GM20000 (cell line): ENCODE measurements around the gene PARD3.
"Not testable (repeated sequence)": the region's sequence is repeated elsewhere in the genome, so short reads cannot be mapped to it uniquely, and the experiment has no call there.

Source experiments
- DNase-seq: peaks from one replicate; pipeline ENCODE4 v3.0.0; 2012; ENCODE audit warnings: low spot score
- TF ChIP-seq, protein P1 (sequence below): IDR thresholded peaks from 2 replicates; pipeline ENCODE4 v1.5.1; 2012; ENCODE audit warnings: mild to moderate bottlenecking, control low read depth; ENCODE audit errors: extremely low read depth, missing control alignments

PARD3 gene

DNA sequence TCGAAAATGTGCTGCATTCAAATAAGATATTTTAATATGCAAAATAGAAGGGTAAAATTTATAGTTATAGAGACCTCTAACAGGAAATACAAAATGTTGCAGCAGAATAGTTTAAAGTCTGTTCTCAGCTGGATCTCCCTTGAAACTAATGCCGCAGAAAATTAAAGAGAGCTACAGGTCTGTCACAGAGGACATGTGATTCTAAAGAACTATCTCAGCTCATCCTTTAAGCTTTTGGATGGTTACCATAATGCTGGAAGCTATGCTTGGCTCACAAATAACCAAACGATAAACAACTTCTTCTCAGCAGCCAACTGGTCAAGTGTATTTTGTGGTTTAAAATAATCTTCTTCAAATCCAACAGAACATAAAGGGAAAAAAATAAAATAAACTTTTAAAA, 353.0 kb downstream of the PARD3 start:
- no peak for DNase-seq

DNA sequence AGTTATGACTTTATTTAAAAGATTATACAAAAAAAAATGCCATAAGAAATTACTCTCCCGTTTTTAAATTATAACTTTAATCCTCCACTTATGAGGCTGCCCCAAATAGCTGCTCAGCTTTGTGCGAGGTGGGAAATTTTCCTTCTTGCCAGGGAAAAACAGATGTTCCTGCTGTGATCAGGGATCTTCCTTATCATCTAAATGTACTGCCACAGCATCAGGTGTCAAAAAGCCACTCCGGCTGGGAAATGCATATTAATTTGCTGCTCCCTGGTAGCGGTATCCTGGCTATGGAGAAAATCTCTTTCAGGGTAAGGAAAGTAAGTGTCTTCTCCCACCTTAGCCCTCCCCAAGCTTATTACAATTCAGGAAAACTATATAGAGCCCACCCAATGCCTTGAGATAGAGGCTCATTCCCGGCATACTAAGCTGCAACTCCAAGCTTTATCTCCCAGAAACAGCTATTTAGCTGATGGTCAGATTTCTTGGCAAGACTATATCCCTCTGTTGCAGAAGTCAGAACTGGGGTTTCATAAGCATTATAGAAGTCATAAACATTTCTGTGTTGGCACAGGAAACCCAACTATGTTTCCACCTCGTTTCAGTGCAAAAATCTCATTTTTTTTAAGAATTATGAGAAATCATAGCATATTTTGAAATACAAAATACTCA, 360.4 kb downstream of the PARD3 start:
- DNase-seq = no peak
- TF ChIP-seq, protein P1, sequence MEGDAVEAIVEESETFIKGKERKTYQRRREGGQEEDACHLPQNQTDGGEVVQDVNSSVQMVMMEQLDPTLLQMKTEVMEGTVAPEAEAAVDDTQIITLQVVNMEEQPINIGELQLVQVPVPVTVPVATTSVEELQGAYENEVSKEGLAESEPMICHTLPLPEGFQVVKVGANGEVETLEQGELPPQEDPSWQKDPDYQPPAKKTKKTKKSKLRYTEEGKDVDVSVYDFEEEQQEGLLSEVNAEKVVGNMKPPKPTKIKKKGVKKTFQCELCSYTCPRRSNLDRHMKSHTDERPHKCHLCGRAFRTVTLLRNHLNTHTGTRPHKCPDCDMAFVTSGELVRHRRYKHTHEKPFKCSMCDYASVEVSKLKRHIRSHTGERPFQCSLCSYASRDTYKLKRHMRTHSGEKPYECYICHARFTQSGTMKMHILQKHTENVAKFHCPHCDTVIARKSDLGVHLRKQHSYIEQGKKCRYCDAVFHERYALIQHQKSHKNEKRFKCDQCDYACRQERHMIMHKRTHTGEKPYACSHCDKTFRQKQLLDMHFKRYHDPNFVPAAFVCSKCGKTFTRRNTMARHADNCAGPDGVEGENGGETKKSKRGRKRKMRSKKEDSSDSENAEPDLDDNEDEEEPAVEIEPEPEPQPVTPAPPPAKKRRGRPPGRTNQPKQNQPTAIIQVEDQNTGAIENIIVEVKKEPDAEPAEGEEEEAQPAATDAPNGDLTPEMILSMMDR = no peak

More for the DNA sequence above, 353.0 kb downstream of the PARD3 start:
- TF ChIP-seq, protein P1 = no peak

DNA sequence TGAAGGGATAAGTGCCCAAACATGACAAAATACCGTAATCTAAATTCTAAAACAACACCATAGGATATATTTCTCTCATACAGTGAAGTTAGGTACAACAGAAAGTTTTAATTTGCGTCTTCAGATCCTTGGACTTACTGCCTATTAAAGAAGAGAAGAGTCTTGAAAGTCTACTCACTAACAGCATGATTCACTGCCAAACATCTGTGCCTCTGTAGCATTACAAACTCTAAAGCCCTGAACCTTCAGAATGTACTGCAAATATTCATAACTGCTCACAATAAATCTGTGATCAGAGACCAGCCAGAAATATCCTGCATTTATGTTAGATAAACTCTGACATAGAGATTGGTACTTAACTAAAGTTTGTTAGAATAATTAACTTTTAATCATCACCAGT, 365.3 kb downstream of the PARD3 start:
- no peak for DNase-seq
- TF ChIP-seq, protein P1 = no peak

DNA sequence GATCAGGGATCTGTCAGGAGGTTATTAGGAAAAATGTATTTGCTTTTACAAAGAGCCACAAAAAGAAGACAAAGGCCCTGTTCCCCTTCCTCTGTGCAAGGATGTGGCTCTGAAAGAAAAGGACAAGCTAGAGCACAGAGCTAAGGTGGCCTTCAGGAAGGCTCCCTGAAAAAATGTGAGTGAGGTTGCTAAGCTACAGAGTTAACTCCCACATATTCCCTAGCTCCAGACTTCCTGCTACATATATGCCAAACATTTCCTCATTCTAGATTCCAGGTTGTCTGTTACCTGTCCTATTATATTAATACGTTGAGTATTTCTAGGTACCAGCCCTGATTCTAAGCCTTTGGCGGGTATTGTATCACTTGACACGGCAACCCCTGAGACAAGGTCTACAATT, 369.0 kb downstream of the PARD3 start:
- TF ChIP-seq, protein P1 = no peak
- no peak for DNase-seq

DNA sequence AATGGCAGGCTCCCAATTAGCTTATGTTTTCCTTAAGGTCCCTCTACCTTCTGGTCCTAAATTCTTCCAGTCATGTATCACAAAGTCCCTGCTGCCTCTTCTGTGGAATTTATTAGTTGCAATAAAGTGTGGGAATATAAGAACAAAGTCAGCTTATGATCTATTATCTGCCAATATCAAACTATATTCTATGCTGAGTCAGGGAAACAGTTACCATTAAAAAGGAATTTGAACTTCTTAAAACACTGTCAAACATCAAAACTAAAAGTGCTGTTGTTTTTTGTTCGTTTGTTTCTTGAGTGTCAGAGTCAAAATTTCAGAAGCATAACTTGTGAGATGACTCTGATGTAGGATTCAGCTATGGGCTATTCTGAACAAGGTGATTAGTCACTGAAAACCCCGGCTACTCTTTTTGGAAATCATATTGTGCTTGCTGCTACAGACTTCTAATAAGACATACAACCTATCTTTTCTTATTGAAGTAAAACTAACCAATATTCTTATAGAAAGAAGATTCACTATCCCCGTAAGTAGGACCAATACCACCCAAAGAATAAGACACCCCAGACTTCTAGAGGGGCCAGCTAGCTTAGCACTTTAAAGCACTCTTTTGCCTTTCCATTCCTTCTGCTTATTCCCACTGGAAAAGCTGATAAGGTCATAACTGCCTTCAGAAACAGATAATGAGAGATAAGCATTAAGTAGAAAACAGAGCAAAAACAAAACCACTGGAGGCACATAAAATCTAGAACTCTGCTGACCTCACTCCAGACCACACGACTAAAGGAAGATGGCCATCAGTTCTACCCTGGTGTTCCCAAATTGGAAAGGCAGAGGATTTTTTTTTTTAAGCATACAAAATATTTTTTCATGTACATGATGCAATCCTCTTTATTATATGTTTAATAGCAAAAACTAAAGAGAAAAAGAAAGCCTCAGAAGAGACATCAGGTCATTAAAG, 370.6 kb downstream of the PARD3 start:
- TF ChIP-seq, protein P1 = no peak
- DNase-seq = no peak

DNA sequence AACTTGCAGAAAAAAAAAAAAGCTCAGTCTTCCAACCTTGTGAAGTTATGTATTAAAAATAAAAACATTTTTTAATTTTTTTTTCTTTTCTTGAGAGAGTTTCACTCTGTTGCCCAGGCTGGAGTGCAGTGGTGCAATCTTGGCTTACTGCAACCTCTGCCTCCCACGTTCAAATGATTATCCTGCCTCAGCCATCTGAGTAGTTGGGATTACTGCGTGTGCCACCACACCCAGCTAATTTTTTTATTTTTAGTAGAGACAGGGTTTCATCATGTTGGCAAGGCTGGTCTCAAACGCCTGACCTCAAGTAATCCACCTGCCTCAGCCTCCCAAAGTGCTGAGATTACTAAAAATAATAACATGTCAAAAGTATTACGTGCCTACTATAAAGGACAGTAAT, 375.7 kb downstream of the PARD3 start:
- not testable (repeated sequence) for DNase-seq

DNA sequence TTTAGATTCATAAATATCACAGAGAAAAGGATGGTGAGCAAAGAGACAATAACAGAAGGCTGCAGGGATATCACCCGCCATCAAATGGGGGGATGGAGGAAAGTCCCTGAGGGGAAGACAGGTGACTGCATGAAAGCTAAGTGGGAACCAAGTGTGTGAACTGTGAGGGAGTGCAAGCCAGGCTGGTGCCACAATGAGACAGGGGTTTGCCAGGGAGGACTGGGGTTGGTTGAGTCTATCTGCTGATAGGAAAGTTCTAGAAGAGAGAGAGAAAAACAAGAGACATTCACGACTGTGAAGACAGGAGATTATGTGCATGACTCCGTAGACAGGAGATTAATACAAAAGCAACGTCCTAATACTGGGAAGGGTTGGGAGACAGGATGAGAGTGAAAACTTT, 376.4 kb downstream of the PARD3 start:
- TF ChIP-seq, protein P1 = no peak
- DNase-seq = no peak
